ENCODE data around the gene BIRC2.

The BIRC2 gene

DNA sequence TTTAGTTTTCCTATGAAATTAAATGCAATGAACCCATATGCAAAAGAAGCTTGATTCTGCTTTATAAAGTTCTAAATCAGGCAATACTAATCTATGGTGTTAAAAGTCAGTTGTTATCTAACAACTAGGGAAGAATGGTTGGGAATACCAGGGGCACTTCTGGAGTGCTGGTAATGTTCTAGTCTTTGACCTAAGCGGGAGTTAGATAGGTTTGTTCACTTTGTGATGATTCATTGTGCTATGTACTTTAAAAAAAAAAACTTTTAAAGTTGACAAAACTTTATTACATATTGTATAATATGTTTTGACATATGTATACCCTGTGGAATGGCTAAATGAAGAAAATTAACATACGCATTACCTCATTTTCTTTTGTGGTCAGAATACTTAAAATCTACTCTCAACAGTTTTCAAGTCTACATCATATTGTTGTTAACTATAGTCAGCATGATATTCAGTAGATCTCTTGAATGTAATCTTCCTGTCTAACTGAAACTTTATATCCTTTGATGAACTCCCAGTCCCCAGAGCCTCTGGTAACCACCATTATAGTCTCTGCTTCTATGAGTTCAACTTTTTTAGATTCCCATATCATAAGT, 39.2 kb downstream of the BIRC2 start:
- no peaks in the 10 kb centered on the region for H3K27me3 ChIP-seq (ENCODE audit: insufficient read depth, poor library complexity, severe bottlenecking)
- no peak overlapping the region for H3K27ac ChIP-seq (replicated peaks)
- DNase-seq (ENCODE audit: low read depth in 1 of 2, low spot score in 1 of 2): no peak

DNA sequence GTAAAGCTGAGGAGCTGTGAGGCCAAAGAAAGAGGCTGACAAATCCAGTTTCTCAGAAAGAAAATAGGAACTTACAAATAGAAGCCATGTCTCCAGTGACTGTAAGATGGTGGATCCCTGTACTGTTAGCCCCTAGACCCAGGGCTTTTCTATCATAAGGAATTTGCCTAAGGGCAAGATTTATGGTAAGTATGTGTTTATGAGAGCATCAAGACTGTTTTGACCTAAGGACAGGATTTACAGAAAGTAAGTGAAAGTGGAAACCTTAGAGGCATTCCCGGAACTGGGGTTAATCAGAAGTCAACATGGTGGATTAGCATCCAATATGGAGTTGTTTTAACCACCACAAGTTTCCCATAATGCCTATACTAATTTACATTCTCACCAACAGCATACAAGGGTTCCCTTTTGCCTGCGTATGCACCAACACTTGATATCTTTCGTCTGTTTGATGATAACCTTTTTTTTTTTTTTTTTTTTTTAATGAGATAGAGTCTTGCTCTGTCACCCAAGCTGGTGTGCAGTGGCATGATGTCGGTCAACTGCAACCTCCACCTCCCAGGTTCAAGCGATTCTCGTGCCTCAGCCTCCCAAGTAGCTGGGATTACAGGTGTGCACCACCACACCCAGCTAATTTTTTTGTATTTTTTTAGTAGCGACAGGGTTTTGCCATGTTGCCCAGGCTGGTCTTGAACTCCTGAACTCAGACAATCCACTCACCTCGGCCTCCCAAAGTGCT, 40.2 kb downstream of the BIRC2 start:
- Histone ChIP-seq H3K27ac (replicated peaks) (no peak overlapping the region), H3K4me3 (replicated peaks; ENCODE audit: insufficient read depth, low read length) (no peak overlapping the region)
- TF ChIP-seq, protein P1, sequence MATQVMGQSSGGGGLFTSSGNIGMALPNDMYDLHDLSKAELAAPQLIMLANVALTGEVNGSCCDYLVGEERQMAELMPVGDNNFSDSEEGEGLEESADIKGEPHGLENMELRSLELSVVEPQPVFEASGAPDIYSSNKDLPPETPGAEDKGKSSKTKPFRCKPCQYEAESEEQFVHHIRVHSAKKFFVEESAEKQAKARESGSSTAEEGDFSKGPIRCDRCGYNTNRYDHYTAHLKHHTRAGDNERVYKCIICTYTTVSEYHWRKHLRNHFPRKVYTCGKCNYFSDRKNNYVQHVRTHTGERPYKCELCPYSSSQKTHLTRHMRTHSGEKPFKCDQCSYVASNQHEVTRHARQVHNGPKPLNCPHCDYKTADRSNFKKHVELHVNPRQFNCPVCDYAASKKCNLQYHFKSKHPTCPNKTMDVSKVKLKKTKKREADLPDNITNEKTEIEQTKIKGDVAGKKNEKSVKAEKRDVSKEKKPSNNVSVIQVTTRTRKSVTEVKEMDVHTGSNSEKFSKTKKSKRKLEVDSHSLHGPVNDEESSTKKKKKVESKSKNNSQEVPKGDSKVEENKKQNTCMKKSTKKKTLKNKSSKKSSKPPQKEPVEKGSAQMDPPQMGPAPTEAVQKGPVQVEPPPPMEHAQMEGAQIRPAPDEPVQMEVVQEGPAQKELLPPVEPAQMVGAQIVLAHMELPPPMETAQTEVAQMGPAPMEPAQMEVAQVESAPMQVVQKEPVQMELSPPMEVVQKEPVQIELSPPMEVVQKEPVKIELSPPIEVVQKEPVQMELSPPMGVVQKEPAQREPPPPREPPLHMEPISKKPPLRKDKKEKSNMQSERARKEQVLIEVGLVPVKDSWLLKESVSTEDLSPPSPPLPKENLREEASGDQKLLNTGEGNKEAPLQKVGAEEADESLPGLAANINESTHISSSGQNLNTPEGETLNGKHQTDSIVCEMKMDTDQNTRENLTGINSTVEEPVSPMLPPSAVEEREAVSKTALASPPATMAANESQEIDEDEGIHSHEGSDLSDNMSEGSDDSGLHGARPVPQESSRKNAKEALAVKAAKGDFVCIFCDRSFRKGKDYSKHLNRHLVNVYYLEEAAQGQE (IDR thresholded peaks at IDR 0.05; ENCODE audit: insufficient replicate concordance, low read depth): no peak
- no peak for TF ChIP-seq POLR2AphosphoS5 (IDR thresholded peaks at IDR 0.05; ENCODE audit: low read depth)
- TF ChIP-seq, protein P2, sequence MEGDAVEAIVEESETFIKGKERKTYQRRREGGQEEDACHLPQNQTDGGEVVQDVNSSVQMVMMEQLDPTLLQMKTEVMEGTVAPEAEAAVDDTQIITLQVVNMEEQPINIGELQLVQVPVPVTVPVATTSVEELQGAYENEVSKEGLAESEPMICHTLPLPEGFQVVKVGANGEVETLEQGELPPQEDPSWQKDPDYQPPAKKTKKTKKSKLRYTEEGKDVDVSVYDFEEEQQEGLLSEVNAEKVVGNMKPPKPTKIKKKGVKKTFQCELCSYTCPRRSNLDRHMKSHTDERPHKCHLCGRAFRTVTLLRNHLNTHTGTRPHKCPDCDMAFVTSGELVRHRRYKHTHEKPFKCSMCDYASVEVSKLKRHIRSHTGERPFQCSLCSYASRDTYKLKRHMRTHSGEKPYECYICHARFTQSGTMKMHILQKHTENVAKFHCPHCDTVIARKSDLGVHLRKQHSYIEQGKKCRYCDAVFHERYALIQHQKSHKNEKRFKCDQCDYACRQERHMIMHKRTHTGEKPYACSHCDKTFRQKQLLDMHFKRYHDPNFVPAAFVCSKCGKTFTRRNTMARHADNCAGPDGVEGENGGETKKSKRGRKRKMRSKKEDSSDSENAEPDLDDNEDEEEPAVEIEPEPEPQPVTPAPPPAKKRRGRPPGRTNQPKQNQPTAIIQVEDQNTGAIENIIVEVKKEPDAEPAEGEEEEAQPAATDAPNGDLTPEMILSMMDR (IDR thresholded peaks at IDR 0.05; ENCODE audit: insufficient read depth, low read length): no peak
- TF ChIP-seq SPI1 (IDR thresholded peaks at IDR 0.05; ENCODE audit: borderline replicate concordance, low read depth): no peak
- TF ChIP-seq GABPA (IDR thresholded peaks at IDR 0.05; ENCODE audit: low read depth): no peak

More for the DNA sequence above, 39.2 kb downstream of the BIRC2 start:
- H3K4me3 ChIP-seq (replicated peaks; ENCODE audit: insufficient read depth, low read length): no peak overlapping the region
- TF ChIP-seq, protein P1 (IDR thresholded peaks at IDR 0.05; ENCODE audit: insufficient replicate concordance, low read depth): no peak
- TF ChIP-seq GABPA (IDR thresholded peaks at IDR 0.05; ENCODE audit: low read depth): no peak
- TF ChIP-seq POLR2AphosphoS5 (IDR thresholded peaks at IDR 0.05; ENCODE audit: low read depth): no peak
- no peak for TF ChIP-seq SPI1 (IDR thresholded peaks at IDR 0.05; ENCODE audit: borderline replicate concordance, low read depth)
- TF ChIP-seq, protein P2 (IDR thresholded peaks at IDR 0.05; ENCODE audit: insufficient read depth, low read length): no peak

DNA sequence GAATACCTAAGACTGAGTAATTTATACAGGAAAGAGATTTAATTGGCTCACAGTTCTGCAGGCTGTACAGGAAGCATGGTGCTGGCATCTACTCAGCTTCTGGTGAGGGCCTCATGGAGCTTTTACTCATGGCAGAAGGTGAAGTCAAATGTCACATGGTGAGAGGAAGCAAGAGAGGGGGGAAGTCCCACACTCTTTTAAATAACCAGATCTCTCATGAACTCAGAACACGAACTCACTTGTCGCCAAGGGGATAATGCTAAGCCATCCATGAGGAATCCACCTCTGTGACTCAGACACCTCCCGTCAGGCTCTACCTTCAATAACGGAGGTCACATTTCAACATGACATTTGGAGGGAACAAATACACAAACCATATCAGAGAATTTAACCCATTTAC, 42.2 kb downstream of the BIRC2 start:
- TF ChIP-seq, protein P2 (IDR thresholded peaks at IDR 0.05; ENCODE audit: insufficient read depth, low read length): no peak
- no peak for TF ChIP-seq POLR2AphosphoS5 (IDR thresholded peaks at IDR 0.05; ENCODE audit: low read depth)
- TF ChIP-seq, protein P1 (IDR thresholded peaks at IDR 0.05; ENCODE audit: insufficient replicate concordance, low read depth): no peak
- no peak for TF ChIP-seq SPI1 (IDR thresholded peaks at IDR 0.05; ENCODE audit: borderline replicate concordance, low read depth)
- no peak for TF ChIP-seq GABPA (IDR thresholded peaks at IDR 0.05; ENCODE audit: low read depth)
- DNase-seq (ENCODE audit: low read depth in 1 of 2, low spot score in 1 of 2): no peak
- no peak overlapping the region for H3K4me3 ChIP-seq (replicated peaks; ENCODE audit: insufficient read depth, low read length)

More for the DNA sequence above, 40.2 kb downstream of the BIRC2 start:
- DNase-seq (ENCODE audit: low read depth in 1 of 2, low spot score in 1 of 2): no peak
- H3K27me3 ChIP-seq (ENCODE audit: insufficient read depth, poor library complexity, severe bottlenecking): no peaks in the 10 kb centered on the region

More for the DNA sequence above, 42.2 kb downstream of the BIRC2 start:
- no peak overlapping the region for H3K27ac ChIP-seq (replicated peaks)
- no peaks in the 10 kb centered on the region for H3K27me3 ChIP-seq (ENCODE audit: insufficient read depth, poor library complexity, severe bottlenecking)
